HG03442 (cell line): ENCODE data around the gene COL1A1.
A peak's percentile ranks its signal among the peaks of the same experiment; 100 is the strongest.

Experiments used
- ATAC-seq: cut with Tn5 transposase; IDR thresholded peaks from one replicate; pipeline ENCODE4 v1.9.1; 2021; ENCODE audit warnings: mild to moderate bottlenecking, moderate library complexity; ENCODE audit not compliant: unreplicated experiment

COL1A1 gene

GRCh38 chr17:50200457-50201275 lies 765 bp downstream of the COL1A1 start:
- peak; percentile 51 for ATAC-seq

- peak; percentile 26 for ATAC-seq
These were observed 1.5 kb downstream of the COL1A1 start for GRCh38 chr17:50199803-50200456.

GRCh38 chr17:50199211-50199802 lies 2.1 kb downstream of the COL1A1 start:
- ATAC-seq, result no peak

GRCh38 chr17:50198026-50198669 lies 3.3 kb downstream of the COL1A1 start:
- no peak for ATAC-seq

- ATAC-seq, result no peak
These were observed 4.6 kb downstream of the COL1A1 start for GRCh38 chr17:50196826-50197225.

- ATAC-seq, result no peak
These were observed 5.4 kb downstream of the COL1A1 start for GRCh38 chr17:50196036-50196435.

- no peak for ATAC-seq
These were observed 6.2 kb downstream of the COL1A1 start for GRCh38 chr17:50194934-50195865.

GRCh38 chr17:50194140-50194933 lies 7.1 kb downstream of the COL1A1 start:
- no peak for ATAC-seq

GRCh38 chr17:50192618-50193291 lies 8.7 kb downstream of the COL1A1 start:
- no peak for ATAC-seq

GRCh38 chr17:50192144-50192617 lies 9.2 kb downstream of the COL1A1 start:
- ATAC-seq, result no peak

- no peak for ATAC-seq
These were observed 9.9 kb downstream of the COL1A1 start for GRCh38 chr17:50191359-50192143.

GRCh38 chr17:50190603-50191358 lies 10.7 kb downstream of the COL1A1 start:
- ATAC-seq, result no peak

- ATAC-seq, result no peak
These were observed 11.2 kb downstream of the COL1A1 start for GRCh38 chr17:50190293-50190602.

GRCh38 chr17:50189550-50190292 lies 11.7 kb downstream of the COL1A1 start:
- no peak for ATAC-seq

GRCh38 chr17:50188921-50189549 lies 12.4 kb downstream of the COL1A1 start:
- ATAC-seq, result no peak

GRCh38 chr17:50188531-50188920 lies 12.9 kb downstream of the COL1A1 start:
- no peak for ATAC-seq
